AG09319 (cell line): ENCODE results near the gene TNNT1.
A peak's percentile ranks its signal among the peaks of the same experiment; 100 is the strongest.

Source experiments
- DNase-seq: peaks from one replicate; pipeline ENCODE4 v3.0.0-alpha.2; 2010; ENCODE audit warnings: low read depth; ENCODE audit errors: extremely low read depth
- CTCF ChIP-seq: IDR thresholded peaks from 2 replicates; pipeline ENCODE4 v1.5.1; 2011; ENCODE audit warnings: low read depth, mild to moderate bottlenecking, inconsistent platforms, low read length, moderate library complexity

TNNT1 gene

GRCh38 chr19:55088543-55089341, 60.3 kb downstream of the TNNT1 start:
- TF ChIP-seq CTCF, result peak; percentile 62
- DNase-seq, result no peak

GRCh38 chr19:55088021-55088451, 61.0 kb downstream of the TNNT1 start:
- no peak for TF ChIP-seq CTCF
- no peak for DNase-seq

GRCh38 chr19:55087542-55087901, 61.5 kb downstream of the TNNT1 start:
- no peak for DNase-seq
- TF ChIP-seq CTCF, result no peak

GRCh38 chr19:55086730-55087541, 62.1 kb downstream of the TNNT1 start:
- DNase-seq, result peak; percentile 72
- no peak for TF ChIP-seq CTCF

- no peak for TF ChIP-seq CTCF
- no peak for DNase-seq
Measured at GRCh38 chr19:55085923-55086715, 62.9 kb downstream of the TNNT1 start.

GRCh38 chr19:55084416-55084815, 64.6 kb downstream of the TNNT1 start:
- no peak for TF ChIP-seq CTCF
- DNase-seq, result no peak
